Endothelial cell of umbilical vein (primary cell): ENCODE measurements around the gene DENND5B.

Experiments
- CTCF ChIP-seq, 2 donors: IDR thresholded peaks; 1 replicate in 1 of 2; 2 replicates in 1 of 2; pipeline ENCODE4 v1.5.1; 2011; ENCODE audit warnings: low read length in 2 of 2, mild to moderate bottlenecking in 2 of 2, moderate library complexity in 2 of 2, control low read depth in 1 of 2, inconsistent platforms in 1 of 2, low read depth in 1 of 2; ENCODE audit not compliant: insufficient read depth in 1 of 2; ENCODE audit errors: extremely low read depth in 1 of 2
- EZH2 ChIP-seq: IDR thresholded peaks from 2 replicates; pipeline ENCODE4 v1.6.1; 2012; ENCODE audit warnings: borderline replicate concordance, low read depth, mild to moderate bottlenecking, moderate library complexity, low read length, inconsistent platforms; ENCODE audit not compliant: severe bottlenecking
- GATA2 ChIP-seq: IDR thresholded peaks from 2 replicates; pipeline ENCODE4 v1.7.0; 2011; ENCODE audit warnings: low read depth, mild to moderate bottlenecking, moderate library complexity, mixed read lengths, low read length; ENCODE audit not compliant: insufficient read length, insufficient read depth
- POLR2A ChIP-seq: IDR thresholded peaks from 2 replicates; pipeline ENCODE4 v1.6.1; 2012; ENCODE audit warnings: low read depth, mild to moderate bottlenecking, control low read depth, low read length
- POLR2AphosphoS5 ChIP-seq: IDR thresholded peaks from 2 replicates; pipeline ENCODE4 v1.6.1; 2012; ENCODE audit warnings: low read depth, mild to moderate bottlenecking, control low read depth, low read length, moderate library complexity; ENCODE audit not compliant: insufficient read depth

- TF ChIP-seq CTCF (IDR thresholded peaks at IDR 0.05; ENCODE audit: extremely low read depth in 1 of 2, insufficient read depth in 1 of 2, low read depth in 1 of 2, low read length in 2 of 2) (no peak), POLR2A (no peak), GATA2 (no peak), EZH2 (no peak), POLR2AphosphoS5 (no peak)
Observed at GRCh38 chr12:31527083-31527482, 63.9 kb downstream of the DENND5B start.
